ENCODE results near the gene PAFAH2.

The PAFAH2 gene

DNA sequence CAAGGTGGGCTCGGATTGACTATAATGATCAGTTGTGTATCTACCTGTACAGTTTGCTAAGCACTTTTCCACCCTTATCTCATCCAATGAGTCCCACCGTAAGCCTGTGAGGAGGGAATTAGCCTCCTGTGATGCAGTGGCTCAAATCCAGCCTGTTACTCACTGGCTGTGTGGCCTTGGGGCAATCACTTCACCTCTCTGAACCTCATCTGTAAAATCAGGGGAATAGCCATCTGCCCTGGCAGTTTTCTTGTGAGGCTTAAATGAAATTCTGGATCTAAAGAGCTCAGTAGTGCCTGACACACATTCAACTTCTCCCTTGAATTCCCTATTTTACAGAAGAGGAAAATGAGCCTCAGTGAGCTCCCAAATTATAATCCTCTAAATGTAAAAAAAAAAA is 16.3 kb upstream of the PAFAH2 start:
- DNase-seq (ENCODE audit: low read depth in 2 of 2) = no peak

- DNase-seq (ENCODE audit: low read depth in 2 of 2) = no peak
These were observed 15.0 kb upstream of the PAFAH2 start for GRCh38 chr1:26012864-26013263.

GRCh38 chr1:26010825-26011224 is 13.0 kb upstream of the PAFAH2 start:
- DNase-seq (ENCODE audit: low read depth in 2 of 2) = no peak

DNA sequence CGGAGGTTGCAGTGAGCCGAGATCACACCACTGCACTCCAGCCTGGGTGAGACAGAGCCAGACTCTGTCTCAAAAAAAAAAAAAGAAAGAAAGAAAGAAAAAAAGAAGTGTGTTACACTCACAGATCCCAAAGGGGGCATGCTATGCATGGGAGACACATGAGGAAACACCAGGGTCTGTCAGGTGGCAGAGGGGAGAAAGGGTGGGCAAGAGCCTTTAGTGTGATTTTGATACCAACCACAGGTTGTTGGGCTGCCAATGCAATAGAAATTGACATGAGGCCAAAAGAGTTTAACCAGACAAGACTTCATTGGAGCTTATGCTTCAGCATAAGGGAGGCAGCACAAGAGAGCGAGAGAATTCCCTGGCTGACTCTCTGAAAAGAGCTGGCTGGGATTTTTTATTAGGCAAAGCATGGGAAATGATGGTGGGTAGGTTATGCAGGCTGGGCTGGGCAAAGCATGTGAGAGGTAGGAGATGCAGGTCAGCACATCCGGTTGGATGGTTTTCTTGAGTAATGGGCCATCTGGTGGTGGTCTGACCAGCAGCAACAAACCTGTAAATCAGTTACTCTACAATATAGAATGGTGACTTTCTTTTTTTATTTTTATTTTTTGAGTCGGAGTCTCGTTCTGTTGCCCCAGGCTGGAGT is 12.1 kb upstream of the PAFAH2 start:
- DNase-seq (ENCODE audit: low read depth in 2 of 2) = no peak

- no peak for DNase-seq (ENCODE audit: low read depth in 2 of 2)
These were observed 8.8 kb upstream of the PAFAH2 start for GRCh38 chr1:26006710-26007109.

DNA sequence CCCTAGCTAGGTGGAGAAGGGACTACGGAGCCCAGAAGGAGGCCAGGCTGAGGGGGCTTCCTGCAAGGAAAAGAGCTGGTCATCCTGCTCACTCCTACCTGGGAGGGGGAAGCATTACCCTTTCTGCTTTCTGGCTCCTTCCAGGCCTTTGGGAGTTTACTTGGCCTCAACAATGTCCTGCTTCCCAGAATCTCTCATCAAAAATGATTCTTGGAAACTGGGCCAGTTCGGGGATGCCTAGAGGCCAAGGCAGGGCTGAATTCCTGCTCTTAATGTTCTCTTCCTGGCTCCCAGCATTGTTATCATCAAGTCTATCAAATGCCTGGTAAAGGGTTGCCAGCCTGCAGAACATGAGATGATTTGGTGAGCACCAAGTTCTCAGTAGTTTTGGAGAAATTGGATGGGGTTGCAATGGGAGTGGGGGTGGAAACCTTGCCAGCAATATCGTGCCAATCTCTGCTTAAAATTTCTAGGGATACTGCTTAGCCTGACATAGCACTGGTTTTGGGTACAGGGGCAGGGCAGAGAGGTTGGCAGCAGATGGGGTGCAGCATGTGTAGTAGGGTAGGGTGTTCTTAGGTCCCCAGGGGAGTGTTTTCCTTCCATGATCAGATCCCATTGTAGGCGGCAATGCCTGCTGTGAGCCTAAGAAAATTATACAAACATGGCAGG is 7.7 kb upstream of the PAFAH2 start:
- no peak for DNase-seq (ENCODE audit: low read depth in 2 of 2)

DNA sequence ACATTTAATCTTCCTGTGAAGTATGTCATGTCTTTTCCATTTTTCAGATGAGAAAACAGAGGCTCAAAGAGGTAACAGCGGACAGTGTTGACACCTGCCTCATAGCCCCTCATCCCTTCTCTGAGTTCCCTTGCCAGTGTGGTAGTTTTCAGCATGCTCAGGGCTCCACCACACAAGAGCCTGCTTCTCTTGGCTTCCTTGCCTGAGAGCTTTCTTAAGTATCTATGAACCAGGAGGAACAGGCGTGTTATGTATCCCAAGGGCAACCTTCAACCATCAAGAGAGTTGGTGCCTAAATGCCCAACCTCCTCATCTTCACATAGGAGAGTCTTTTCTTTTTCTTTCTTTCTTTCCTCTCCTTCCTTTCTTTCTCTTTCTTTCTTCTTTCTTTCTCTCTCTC is 5.9 kb upstream of the PAFAH2 start:
- no peak for DNase-seq (ENCODE audit: low read depth in 2 of 2)

DNA sequence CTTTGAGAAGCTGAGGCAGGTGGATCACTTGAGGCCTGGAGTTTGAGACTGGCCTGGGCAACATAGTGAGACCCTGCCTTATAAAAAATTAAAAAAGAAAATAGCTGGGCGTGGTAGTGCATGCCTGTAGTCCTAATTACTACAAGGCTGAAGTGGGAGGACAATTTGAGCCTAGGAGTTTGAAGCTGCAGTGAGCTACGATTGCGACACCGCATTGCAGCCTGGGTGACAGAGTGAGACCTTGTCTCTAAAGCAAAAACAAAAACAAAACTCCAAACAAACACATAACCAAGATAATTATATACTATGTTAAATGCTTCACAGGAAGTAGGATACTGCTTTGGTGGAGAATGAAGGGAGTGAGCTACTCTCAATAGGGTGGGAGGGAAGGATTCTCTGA is 5.4 kb upstream of the PAFAH2 start:
- DNase-seq (ENCODE audit: low read depth in 2 of 2) = no peak

GRCh38 chr1:25999041-25999800 is 1.4 kb upstream of the PAFAH2 start:
- no peak for DNase-seq (ENCODE audit: low read depth in 2 of 2)

- DNase-seq (ENCODE audit: low read depth in 2 of 2) = no peak
These were observed 666 bp downstream of the PAFAH2 start for GRCh38 chr1:25996966-25997827.

GRCh38 chr1:25994402-25995150 is 3.3 kb downstream of the PAFAH2 start:
- no peak for DNase-seq (ENCODE audit: low read depth in 2 of 2)

DNA sequence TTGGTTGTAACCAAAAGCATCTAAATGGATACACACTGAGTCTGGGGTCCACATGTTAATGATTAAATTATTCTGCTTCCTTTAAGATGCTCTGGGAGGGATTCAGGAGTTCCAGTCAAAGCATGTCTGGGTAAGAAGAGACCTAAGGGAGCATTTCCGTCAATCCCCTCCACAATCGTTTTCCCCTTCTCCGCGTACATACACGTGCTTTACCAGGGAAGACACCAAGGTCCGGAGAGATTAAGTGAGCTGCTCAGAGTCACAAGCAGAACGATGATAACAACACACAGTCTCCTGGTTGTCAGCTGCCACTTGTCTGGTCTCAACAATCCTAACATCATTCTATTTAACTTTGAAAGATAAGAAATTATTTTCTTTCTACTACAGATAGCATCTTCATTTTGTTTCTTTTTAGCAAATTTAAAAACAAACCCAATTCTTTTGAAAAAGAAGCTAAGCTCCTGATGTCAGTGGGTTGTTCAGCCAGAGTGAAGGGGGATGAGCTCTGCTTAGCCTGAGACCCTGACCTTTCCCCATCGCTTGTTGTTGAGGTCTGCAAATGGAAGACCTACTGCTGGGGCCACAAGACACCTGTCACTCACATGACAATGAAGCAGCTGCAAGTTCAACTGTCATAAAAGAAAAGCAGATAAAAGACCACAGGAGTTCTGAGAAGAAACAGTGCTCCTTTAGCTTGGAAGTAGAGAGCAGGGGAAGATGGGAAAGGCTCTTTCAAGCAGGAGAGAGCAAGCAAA is 4.5 kb downstream of the PAFAH2 start:
- no peak for DNase-seq (ENCODE audit: low read depth in 2 of 2)

DNA sequence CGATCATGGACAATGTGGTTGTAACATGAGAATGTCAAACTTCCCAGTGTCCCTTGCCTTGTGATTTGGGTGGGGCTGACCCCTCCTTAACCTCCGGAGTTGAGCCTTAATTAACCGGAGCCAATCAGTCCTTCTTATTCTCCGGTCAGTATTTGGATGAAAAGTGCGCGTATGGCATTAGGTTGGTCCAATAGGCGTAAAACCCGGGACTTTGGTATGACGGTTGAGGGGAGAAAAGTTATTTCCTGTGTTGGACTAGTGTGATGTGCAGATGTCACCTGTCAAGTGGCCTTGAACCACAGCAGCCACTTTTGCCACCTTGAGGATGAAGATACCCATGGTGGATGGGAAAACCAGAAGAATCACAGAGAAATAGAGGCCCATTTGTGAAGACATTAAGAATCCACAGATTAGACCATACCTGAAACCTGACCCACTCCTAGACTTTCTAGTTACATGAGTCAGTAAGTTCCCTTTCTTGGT is 5.1 kb downstream of the PAFAH2 start:
- no peak for DNase-seq (ENCODE audit: low read depth in 2 of 2)

DNA sequence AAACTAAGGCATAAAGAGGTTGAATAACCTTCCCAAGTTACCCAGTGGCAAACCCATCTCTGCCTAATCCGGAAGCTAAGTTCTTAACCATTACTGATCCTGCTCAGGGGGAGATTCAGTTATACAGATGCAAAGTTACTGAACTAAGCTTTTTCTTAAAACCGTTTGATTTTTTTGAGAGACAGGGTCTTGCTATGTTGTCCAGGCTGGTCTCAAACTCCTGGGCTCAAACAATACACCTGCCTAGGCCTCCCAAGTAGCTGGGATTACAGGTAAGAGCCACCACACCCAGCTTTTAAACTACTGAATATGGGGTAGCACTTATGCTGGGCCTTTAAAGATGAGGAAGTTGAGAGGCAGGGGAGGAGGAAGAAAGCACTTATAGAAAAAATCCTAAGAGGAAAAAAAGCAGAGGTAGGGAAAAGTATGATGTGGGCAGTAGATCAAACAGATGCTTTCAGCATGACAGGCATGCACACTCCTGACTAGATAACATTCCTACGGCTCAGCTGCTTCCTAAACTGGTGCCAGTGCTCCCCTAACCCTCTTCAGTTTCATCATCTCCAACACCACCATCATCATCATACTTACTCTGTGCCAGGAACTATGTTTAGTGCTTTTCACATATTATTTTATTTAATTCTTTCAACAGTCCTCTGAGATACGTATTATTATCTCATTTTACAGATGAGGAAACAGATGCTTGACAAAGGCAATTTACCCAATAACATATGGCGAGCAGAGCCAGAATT is 5.8 kb downstream of the PAFAH2 start:
- DNase-seq (ENCODE audit: low read depth in 2 of 2) = no peak

DNA sequence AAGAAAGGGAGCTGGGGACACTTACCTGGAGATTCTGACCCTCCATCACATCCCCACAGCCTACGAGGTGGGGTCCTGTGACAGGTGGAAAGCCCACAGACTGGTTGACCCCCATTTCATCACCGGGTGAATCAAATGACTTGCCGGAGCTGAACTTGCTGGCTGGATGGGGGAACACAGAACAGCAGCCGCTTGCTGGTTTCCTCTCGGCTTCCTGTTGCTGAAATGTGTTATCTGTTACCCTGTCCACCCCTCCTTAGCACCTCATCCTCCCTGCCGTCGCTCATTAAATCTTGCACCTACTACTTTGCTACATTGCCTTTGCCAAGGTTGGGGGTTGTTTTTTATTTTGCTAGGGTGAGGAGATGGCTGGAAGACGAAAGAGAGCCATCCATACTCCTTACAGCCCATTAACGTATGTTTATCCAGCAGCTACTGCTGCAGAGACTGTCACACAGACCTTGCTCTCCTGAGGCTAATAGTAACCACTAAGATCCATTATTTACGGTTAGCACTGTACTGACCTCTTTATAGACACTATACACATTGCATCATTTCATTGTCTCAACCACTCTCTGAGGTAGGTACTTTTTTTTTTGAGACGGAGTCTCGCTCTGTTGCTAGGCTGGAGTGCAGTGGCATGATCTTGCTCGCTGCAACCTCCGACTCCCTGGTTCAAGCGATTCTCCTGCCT is 7.0 kb downstream of the PAFAH2 start:
- peak; percentile 9 to 38 for DNase-seq (ENCODE audit: low read depth in 2 of 2)

DNA sequence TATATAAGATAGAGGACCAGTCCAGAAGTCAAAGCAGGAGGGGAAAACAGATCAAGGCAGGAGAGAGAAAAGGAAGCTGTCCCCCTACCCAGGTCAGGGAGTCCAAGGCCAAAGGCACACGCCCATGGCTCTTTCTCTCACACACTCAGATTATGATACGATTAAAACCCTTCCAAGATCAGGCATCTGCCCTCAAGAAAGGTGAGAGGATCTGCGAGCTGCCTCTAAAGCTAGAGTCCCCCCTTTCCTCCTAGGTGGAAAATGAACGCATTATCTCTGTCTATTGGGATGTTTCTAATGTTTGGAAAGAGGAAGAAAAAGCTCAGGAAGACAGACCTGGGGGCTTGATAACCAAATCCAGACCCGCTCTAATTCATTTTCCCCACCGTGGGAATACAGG is 7.6 kb downstream of the PAFAH2 start:
- DNase-seq (ENCODE audit: low read depth in 2 of 2) = no peak

GRCh38 chr1:25989440-25990234 is 8.2 kb downstream of the PAFAH2 start:
- DNase-seq (ENCODE audit: low read depth in 2 of 2) = no peak

DNA sequence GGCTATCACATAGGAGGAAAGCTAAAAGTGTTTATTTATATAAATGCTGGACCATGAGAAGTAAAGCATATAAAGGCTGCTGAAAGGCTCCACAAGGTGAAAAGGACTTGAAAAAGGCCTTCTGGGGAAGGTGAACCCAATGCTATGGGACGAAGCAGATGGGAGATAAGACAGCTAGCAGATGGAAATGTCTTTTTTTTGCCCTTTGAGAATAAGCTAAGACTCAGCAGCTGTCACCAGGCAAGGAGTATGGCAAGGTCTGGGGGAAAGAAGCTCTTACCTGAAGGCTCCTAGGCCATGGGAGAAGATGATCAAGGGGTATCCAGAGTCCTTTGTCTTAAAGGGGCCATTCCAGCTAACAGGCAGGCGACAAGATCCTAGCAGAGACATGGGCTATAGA is 9.9 kb downstream of the PAFAH2 start:
- DNase-seq (ENCODE audit: low read depth in 2 of 2) = no peak

Data from activated CD8-positive, alpha-beta memory T cell treated with anti-CD3 and anti-CD28 coated beads for 4 hours (primary cell).